Neural crest cell (in vitro differentiated cells): ENCODE results near the gene FBXO44. TPM values are rescaled to one million over a fixed set of nuclear protein-coding genes. Genes with fewer than 3 reads are reported as not detected.

Experiments
- DNase-seq: peaks from one replicate; pipeline ENCODE4 v3.0.0; 2021; ENCODE audit warnings: low read depth, mixed read lengths, low spot score
- H3K27ac Mint-ChIP-seq: one replicate; pipeline ENCODE4 v1.8.0; 2021; ENCODE audit warnings: mild to moderate bottlenecking, mixed read lengths; ENCODE audit not compliant: unreplicated experiment
- H3K27me3 Mint-ChIP-seq: 2 replicates; pipeline ENCODE4 v1.8.0; 2021; ENCODE audit warnings: low read depth, mild to moderate bottlenecking, mixed read lengths
- H3K36me3 Mint-ChIP-seq: 2 replicates; pipeline ENCODE4 v1.8.0; 2021; ENCODE audit warnings: low read depth, mild to moderate bottlenecking, mixed read lengths
- H3K4me1 Mint-ChIP-seq: 2 replicates; pipeline ENCODE4 v1.8.0; 2021; ENCODE audit warnings: mixed read lengths
- H3K4me3 Mint-ChIP-seq: one replicate; pipeline ENCODE4 v1.8.0; 2021; ENCODE audit warnings: mild to moderate bottlenecking, mixed read lengths
- H3K9me3 Mint-ChIP-seq: 2 replicates; pipeline ENCODE4 v1.8.0; 2021; ENCODE audit warnings: mixed read lengths
- CTCF ChIP-seq: fragments of 200-600 bp; sonication (generic); conservative IDR thresholded peaks from 2 replicates; pipeline ENCODE4 v1.5.0; 2021; ENCODE audit warnings: antibody characterized with exemption, mild to moderate bottlenecking
- total RNA-seq: library from RNA; stranded (reverse); gene quantifications from 2 replicates; pipeline ENCODE4 v1.2.1, GENCODE V29; 2021

The FBXO44 gene
- total RNA-seq, 1 donor from 2014 or later: 10.7 TPM

- TF ChIP-seq CTCF: no peak
- no peak for DNase-seq
- H3K4me1 Mint-ChIP-seq: peaks cover 7% of the 10 kb centered on the region
- no peak overlapping the region for H3K27ac Mint-ChIP-seq
- peaks cover 70% of the 10 kb centered on the region for H3K27me3 Mint-ChIP-seq
- no peaks in the 10 kb centered on the region for H3K36me3 Mint-ChIP-seq
- peak overlapping the region; percentile 15 for H3K4me3 Mint-ChIP-seq
- no peaks in the 10 kb centered on the region for H3K9me3 Mint-ChIP-seq
Measured at GRCh38 chr1:11649237-11649623, 5.4 kb upstream of the FBXO44 start.

- no peak for DNase-seq
- H3K9me3 Mint-ChIP-seq: no peaks in the 10 kb centered on the region
- TF ChIP-seq CTCF: no peak
- peaks cover 7% of the 10 kb centered on the region for H3K4me1 Mint-ChIP-seq
- H3K4me3 Mint-ChIP-seq: peak overlapping the region; percentile 15
- peaks cover 70% of the 10 kb centered on the region for H3K27me3 Mint-ChIP-seq
- H3K27ac Mint-ChIP-seq: no peak overlapping the region
- no peaks in the 10 kb centered on the region for H3K36me3 Mint-ChIP-seq
Measured at GRCh38 chr1:11649624-11650330, 4.9 kb upstream of the FBXO44 start.

- no peaks in the 10 kb centered on the region for H3K36me3 Mint-ChIP-seq
- peaks cover 7% of the 10 kb centered on the region for H3K4me1 Mint-ChIP-seq
- H3K27me3 Mint-ChIP-seq: peaks cover 73% of the 10 kb centered on the region
- TF ChIP-seq CTCF: peak; percentile 75
- H3K4me3 Mint-ChIP-seq: peak overlapping the region; percentile 4
- no peaks in the 10 kb centered on the region for H3K9me3 Mint-ChIP-seq
- no peak overlapping the region for H3K27ac Mint-ChIP-seq
- DNase-seq: peak; percentile 76
Measured at GRCh38 chr1:11650331-11650991, 4.2 kb upstream of the FBXO44 start.

- H3K27ac Mint-ChIP-seq: no peak overlapping the region
- H3K4me1 Mint-ChIP-seq: peaks cover 7% of the 10 kb centered on the region
- peak overlapping the region; percentile 4 for H3K4me3 Mint-ChIP-seq
- no peak for TF ChIP-seq CTCF
- H3K27me3 Mint-ChIP-seq: peaks cover 74% of the 10 kb centered on the region
- H3K36me3 Mint-ChIP-seq: no peaks in the 10 kb centered on the region
- no peak for DNase-seq
- no peaks in the 10 kb centered on the region for H3K9me3 Mint-ChIP-seq
Measured at GRCh38 chr1:11651017-11651416, 3.7 kb upstream of the FBXO44 start.

GRCh38 chr1:11652203-11652780, 2.4 kb upstream of the FBXO44 start:
- no peak for DNase-seq
- Mint-ChIP-seq H3K27ac (no peak overlapping the region), H3K4me1 (peaks cover 7% of the 10 kb centered on the region), H3K9me3 (no peaks in the 10 kb centered on the region), H3K36me3 (no peaks in the 10 kb centered on the region), H3K27me3 (peaks cover 69% of the 10 kb centered on the region), H3K4me3 (peak overlapping the region; percentile 68)
- no peak for TF ChIP-seq CTCF
